ENCODE measurements around the gene PPP2R2B. TPM values are rescaled to one million over a fixed set of nuclear protein-coding genes. Genes with fewer than 3 reads are reported as not detected.

PPP2R2B gene
- total RNA-seq, 4 donors from 2014 or later = 0.53 to 2.0 (median 1.1) TPM

DNA sequence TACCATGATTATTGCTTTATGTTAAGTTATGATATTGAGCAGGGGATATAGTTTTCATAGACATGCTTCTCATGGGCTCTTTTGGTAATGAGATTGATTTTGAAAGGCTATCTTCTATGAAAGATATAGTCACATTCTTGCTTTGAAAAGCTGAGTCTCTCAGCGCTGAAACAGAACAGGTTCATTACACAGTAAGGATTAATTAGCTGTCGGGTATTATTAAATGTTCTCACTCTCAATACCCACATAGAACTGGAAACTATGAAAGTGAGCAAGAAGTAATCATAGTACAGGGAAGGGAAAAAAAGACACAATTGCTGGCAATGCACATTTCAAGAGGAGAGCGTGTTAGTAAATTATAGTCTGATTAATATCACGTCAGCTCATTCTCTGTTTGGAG, 190.9 kb downstream of the PPP2R2B start:
- Histone ChIP-seq H3K4me1 (no peaks in the 10 kb centered on the region), H3K27me3 (no peaks in the 10 kb centered on the region), H3K9me3 (no peaks in the 10 kb centered on the region), H3K4me3 (no peak overlapping the region), H3K36me3 (no peaks in the 10 kb centered on the region), H3K27ac (no peak overlapping the region)
- 66 to 81% methylated on average over 4 of the region's 4 CpGs for WGBS, 2 donors
- intact Hi-C loops (cut with DNase I) = no loop called here
- TF ChIP-seq CTCF (IDR thresholded peaks at IDR 0.05) (no peak), POLR2A (IDR thresholded peaks at IDR 0.05) (no peak)
- no peak for DNase-seq

DNA sequence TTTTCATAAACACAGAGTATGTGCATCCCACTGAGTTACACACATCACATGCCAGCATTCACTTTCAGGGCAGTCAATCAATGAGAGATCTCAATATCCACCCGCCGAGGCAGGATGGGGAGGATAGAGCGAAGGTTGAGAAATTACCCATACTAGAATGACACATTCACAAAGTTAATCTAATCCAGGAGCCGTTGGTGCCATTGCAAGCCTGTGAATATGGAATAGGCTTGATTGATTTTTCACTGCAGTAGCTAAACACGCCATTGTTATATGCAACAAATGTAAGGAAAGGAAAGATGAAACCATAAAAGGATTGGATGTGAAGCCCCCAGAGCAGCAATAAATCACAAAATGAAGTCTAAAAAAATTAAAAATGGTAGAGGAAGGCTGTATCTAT, 194.7 kb downstream of the PPP2R2B start:
- Histone ChIP-seq H3K27ac (no peak overlapping the region), H3K27me3 (no peaks in the 10 kb centered on the region), H3K36me3 (no peaks in the 10 kb centered on the region), H3K9me3 (no peaks in the 10 kb centered on the region), H3K4me1 (no peaks in the 10 kb centered on the region), H3K4me3 (no peak overlapping the region)
- TF ChIP-seq CTCF (IDR thresholded peaks at IDR 0.05) (no peak), POLR2A (IDR thresholded peaks at IDR 0.05) (no peak)
- intact Hi-C loops (cut with DNase I) = no loop called here
- WGBS, 2 donors = 83 to 89% methylated on average over 5 of the region's 5 CpGs
- no peak for DNase-seq

DNA sequence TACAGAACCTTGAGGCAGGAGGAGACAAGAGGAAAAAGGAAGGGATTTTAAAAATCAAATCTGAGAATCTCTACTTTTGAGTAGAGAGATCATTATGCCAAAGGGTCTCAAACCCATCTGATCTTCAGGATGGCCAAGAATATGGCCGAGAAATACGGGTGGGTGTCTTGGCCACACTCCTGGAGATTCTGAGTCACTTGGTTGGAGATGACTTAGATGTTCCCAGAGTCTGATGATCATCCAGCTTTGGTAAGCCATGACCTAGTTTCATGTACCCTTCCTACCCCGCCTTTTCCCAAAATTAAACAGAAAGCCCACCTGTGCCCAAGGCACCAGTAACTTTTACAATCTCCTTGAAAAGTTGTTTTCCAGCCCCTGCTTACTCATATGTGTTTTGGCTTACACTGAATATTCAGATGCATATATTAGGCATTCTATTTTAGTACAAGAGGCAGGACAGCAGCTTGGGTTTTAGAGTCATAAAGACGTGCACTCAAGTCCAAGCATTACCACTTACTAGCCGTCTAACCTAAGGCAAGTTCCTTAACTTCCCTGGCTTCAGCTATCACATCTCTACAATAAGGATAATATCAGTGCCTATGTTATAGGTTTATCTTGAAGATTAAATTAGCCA, 195.5 kb downstream of the PPP2R2B start:
- Histone ChIP-seq H3K4me1 (no peaks in the 10 kb centered on the region), H3K9me3 (no peaks in the 10 kb centered on the region), H3K27ac (no peak overlapping the region), H3K4me3 (no peak overlapping the region), H3K27me3 (no peaks in the 10 kb centered on the region), H3K36me3 (no peaks in the 10 kb centered on the region)
- DNase-seq = no peak
- TF ChIP-seq CTCF (IDR thresholded peaks at IDR 0.05) (no peak), POLR2A (IDR thresholded peaks at IDR 0.05) (no peak)
- WGBS, 2 donors = 58 to 66% methylated on average over 5 of the region's 5 CpGs
- intact Hi-C loops (cut with DNase I) = no loop called here

GRCh38 chr5:146681585-146682105, 196.9 kb downstream of the PPP2R2B start:
- no peak overlapping the region for H3K27ac ChIP-seq
- 42 to 50% methylated on average over 2 of the region's 2 CpGs for WGBS, 2 donors
- DNase-seq = no peak

More at GRCh38 chr5:146681585-146682105, 196.9 kb downstream of the PPP2R2B start:
- Histone ChIP-seq H3K9me3 (no peaks in the 10 kb centered on the region), H3K27me3 (no peaks in the 10 kb centered on the region), H3K4me1 (no peaks in the 10 kb centered on the region), H3K4me3 (no peak overlapping the region), H3K36me3 (no peaks in the 10 kb centered on the region)
- TF ChIP-seq CTCF (IDR thresholded peaks at IDR 0.05) (no peak), POLR2A (IDR thresholded peaks at IDR 0.05) (no peak)
- intact Hi-C loops (cut with DNase I) = no loop called here

Measured in esophagus squamous epithelium (tissue), 5 donors.